Measurements from ENCODE around the gene IL2RA. TPM values are rescaled to one million over a fixed set of nuclear protein-coding genes. Genes with fewer than 3 reads are reported as not detected.

The IL2RA gene
- total RNA-seq, 1 donor = not detected

DNA sequence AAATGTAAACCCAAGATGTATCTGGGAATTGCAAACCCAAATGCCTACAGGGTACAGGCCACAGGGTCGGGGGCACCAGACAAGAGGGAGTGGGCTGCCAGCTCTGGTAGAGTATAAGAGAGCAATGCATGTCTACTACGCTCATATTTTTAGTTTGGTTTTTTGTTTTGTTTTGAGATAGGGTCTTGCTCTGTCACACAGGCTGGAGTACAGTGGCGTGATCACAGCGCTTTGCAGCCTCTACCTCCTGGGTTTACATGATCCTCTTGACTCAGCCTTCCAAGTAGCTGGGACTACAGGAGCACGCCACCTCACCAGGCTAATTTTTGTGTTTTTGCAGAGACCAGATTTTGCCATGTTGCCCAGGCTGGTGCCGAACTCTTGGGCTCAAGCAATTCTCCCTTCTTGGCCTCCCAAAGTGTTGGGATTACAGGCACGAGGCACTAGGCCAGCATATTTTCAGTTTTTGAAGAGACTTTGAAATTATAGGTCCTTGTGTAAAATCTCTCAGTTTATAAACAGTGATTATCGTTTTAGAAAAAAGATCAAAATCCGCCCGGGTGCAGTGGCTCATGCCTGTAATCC lies 73.7 kb downstream of the IL2RA start:
- Histone ChIP-seq H3K79me2 (ENCODE audit: insufficient read depth, low read length) (no peaks in the 10 kb centered on the region), H3K4me3 (ENCODE audit: insufficient read depth, low read length) (no peak overlapping the region), H3K4me2 (ENCODE audit: insufficient read depth, low read length) (no peak overlapping the region), H3K4me1 (ENCODE audit: insufficient read depth, low read length) (no peaks in the 10 kb centered on the region), H3K27me3 (ENCODE audit: insufficient read depth, low read length) (no peaks in the 10 kb centered on the region), H3K27ac (ENCODE audit: low read depth, low read length) (no peak overlapping the region), H3K9me3 (ENCODE audit: low read depth, low read length) (no peaks in the 10 kb centered on the region), H3K36me3 (ENCODE audit: insufficient read depth, low read length) (no peaks in the 10 kb centered on the region), H2AFZ (ENCODE audit: low read length) (no peak overlapping the region), H4K20me1 (ENCODE audit: insufficient read depth, low read length) (no peaks in the 10 kb centered on the region)
- no peak for DNase-seq (ENCODE audit: insufficient read length, low spot score, missing footprints)
- TF ChIP-seq CTCF (IDR thresholded peaks at IDR 0.05; ENCODE audit: extremely low read depth, low read depth, low read length) = no peak

GRCh38 chr10:5987747-5988146 lies 74.4 kb downstream of the IL2RA start:
- no peaks in the 10 kb centered on the region for H3K4me1 ChIP-seq (ENCODE audit: insufficient read depth, low read length)
- H3K36me3 ChIP-seq (ENCODE audit: insufficient read depth, low read length) = no peaks in the 10 kb centered on the region
- no peaks in the 10 kb centered on the region for H3K79me2 ChIP-seq (ENCODE audit: insufficient read depth, low read length)
- H3K27ac ChIP-seq (ENCODE audit: low read depth, low read length) = no peak overlapping the region
- no peak overlapping the region for H3K4me3 ChIP-seq (ENCODE audit: insufficient read depth, low read length)
- DNase-seq (ENCODE audit: insufficient read length, low spot score, missing footprints) = no peak
- no peaks in the 10 kb centered on the region for H3K27me3 ChIP-seq (ENCODE audit: insufficient read depth, low read length)
- no peak overlapping the region for H2AFZ ChIP-seq (ENCODE audit: low read length)
- no peaks in the 10 kb centered on the region for H3K9me3 ChIP-seq (ENCODE audit: low read depth, low read length)
- TF ChIP-seq CTCF (IDR thresholded peaks at IDR 0.05; ENCODE audit: extremely low read depth, low read depth, low read length) = no peak
- H3K4me2 ChIP-seq (ENCODE audit: insufficient read depth, low read length) = no peak overlapping the region
- no peaks in the 10 kb centered on the region for H4K20me1 ChIP-seq (ENCODE audit: insufficient read depth, low read length)

DNA sequence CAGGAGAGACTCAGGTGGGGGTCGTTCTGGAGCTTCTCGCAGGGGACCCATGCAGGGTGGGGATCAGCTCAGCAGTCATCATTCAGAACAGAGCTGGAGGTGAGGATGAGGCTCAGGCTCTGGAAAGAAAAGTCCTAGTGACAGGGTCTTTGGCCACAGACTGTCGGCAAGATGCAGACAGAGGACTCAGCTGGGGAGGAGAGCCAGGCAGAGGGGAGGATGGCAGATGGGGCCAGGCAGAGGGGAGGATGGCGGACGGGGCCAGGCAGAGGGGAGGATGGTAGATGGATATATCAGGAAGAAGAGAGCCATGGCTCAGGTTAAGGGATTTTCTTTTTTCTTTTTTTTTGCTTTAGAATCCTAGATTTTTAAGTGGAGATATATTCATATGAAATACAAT lies 77.1 kb downstream of the IL2RA start:
- TF ChIP-seq CTCF (IDR thresholded peaks at IDR 0.05; ENCODE audit: extremely low read depth, low read depth, low read length) = no peak
- Histone ChIP-seq H2AFZ (ENCODE audit: low read length) (no peak overlapping the region), H3K27ac (ENCODE audit: low read depth, low read length) (no peak overlapping the region), H3K4me1 (ENCODE audit: insufficient read depth, low read length) (no peaks in the 10 kb centered on the region), H4K20me1 (ENCODE audit: insufficient read depth, low read length) (no peaks in the 10 kb centered on the region), H3K27me3 (ENCODE audit: insufficient read depth, low read length) (no peaks in the 10 kb centered on the region), H3K4me2 (ENCODE audit: insufficient read depth, low read length) (no peak overlapping the region), H3K79me2 (ENCODE audit: insufficient read depth, low read length) (no peaks in the 10 kb centered on the region), H3K36me3 (ENCODE audit: insufficient read depth, low read length) (no peaks in the 10 kb centered on the region), H3K4me3 (ENCODE audit: insufficient read depth, low read length) (no peak overlapping the region), H3K9me3 (ENCODE audit: low read depth, low read length) (no peaks in the 10 kb centered on the region)
- no peak for DNase-seq (ENCODE audit: insufficient read length, low spot score, missing footprints)

- DNase-seq (ENCODE audit: insufficient read length, low spot score, missing footprints) = no peak
- H3K36me3 ChIP-seq (ENCODE audit: insufficient read depth, low read length) = no peaks in the 10 kb centered on the region
- no peaks in the 10 kb centered on the region for H4K20me1 ChIP-seq (ENCODE audit: insufficient read depth, low read length)
- no peak overlapping the region for H3K27ac ChIP-seq (ENCODE audit: low read depth, low read length)
- H2AFZ ChIP-seq (ENCODE audit: low read length) = no peak overlapping the region
- no peak for TF ChIP-seq CTCF (IDR thresholded peaks at IDR 0.05; ENCODE audit: extremely low read depth, low read depth, low read length)
- no peaks in the 10 kb centered on the region for H3K27me3 ChIP-seq (ENCODE audit: insufficient read depth, low read length)
- H3K79me2 ChIP-seq (ENCODE audit: insufficient read depth, low read length) = no peaks in the 10 kb centered on the region
- H3K4me3 ChIP-seq (ENCODE audit: insufficient read depth, low read length) = no peak overlapping the region
- no peaks in the 10 kb centered on the region for H3K4me1 ChIP-seq (ENCODE audit: insufficient read depth, low read length)
- no peaks in the 10 kb centered on the region for H3K9me3 ChIP-seq (ENCODE audit: low read depth, low read length)
- no peak overlapping the region for H3K4me2 ChIP-seq (ENCODE audit: insufficient read depth, low read length)
Measured at GRCh38 chr10:5983774-5984173, 78.4 kb downstream of the IL2RA start.
